ENCODE data around the gene PTPRR.

Gene PTPRR

GRCh38 chr12:70590051-70590450, 330.5 kb downstream of the PTPRR start:
- peak; percentile 25 for DNase-seq

Data from NCI-H2171 treated with DMSO at 0.1 percent for 48 hours (cell line).